ENCODE data around the gene THSD7B.

- no peak for TF ChIP-seq CTCF (IDR thresholded peaks at IDR 0.05)
- no peak for TF ChIP-seq POLR2AphosphoS5 (IDR thresholded peaks at IDR 0.05)
- TF ChIP-seq EP300 (IDR thresholded peaks at IDR 0.05): no peak
Observed at GRCh38 chr2:137047369-137047768, 282.0 kb downstream of the THSD7B start.
